Putamen (tissue), 1 donor: ENCODE measurements around the gene DR1.
A peak's percentile ranks its signal among the peaks of the same experiment; 100 is the strongest.
"Not testable (repeated sequence)": the region's sequence is repeated elsewhere in the genome, so short reads cannot be mapped to it uniquely, and the experiment has no call there.

Experiments used
- DNase-seq: peaks from one replicate; pipeline ENCODE4 v3.0.0-alpha.2; 2016; ENCODE audit warnings: low spot score

Gene DR1

DNA sequence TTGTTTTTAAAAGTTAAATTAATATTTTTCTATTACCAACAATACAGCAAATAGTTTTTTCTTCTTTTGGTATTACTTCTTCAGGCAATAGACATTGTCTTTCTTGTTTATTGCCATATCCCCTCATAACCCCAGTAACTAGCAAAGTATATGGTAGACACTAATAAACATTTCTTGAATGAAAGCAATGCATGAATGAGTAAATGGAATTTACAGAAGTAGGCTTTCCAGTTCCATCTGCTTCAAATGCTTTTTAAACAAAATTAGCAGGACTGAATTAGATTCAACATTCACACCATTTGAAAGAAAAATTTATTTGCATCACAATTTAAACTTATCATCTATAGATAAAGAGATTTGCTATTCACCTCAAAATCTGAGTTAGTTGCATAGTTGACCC is 5.6 kb upstream of the DR1 start:
- DNase-seq, result no peak

GRCh38 chr1:93344484-93344883 is 1.2 kb upstream of the DR1 start:
- no peak for DNase-seq

GRCh38 chr1:93344886-93345632 is 648 bp upstream of the DR1 start:
- no peak for DNase-seq

- DNase-seq, result peak; percentile 19
Measured at GRCh38 chr1:93346421-93346993, 800 bp downstream of the DR1 start.

GRCh38 chr1:93347334-93347899 is 1.7 kb downstream of the DR1 start:
- DNase-seq, result no peak

GRCh38 chr1:93348104-93348728 is 2.5 kb downstream of the DR1 start:
- DNase-seq, result no peak

DNA sequence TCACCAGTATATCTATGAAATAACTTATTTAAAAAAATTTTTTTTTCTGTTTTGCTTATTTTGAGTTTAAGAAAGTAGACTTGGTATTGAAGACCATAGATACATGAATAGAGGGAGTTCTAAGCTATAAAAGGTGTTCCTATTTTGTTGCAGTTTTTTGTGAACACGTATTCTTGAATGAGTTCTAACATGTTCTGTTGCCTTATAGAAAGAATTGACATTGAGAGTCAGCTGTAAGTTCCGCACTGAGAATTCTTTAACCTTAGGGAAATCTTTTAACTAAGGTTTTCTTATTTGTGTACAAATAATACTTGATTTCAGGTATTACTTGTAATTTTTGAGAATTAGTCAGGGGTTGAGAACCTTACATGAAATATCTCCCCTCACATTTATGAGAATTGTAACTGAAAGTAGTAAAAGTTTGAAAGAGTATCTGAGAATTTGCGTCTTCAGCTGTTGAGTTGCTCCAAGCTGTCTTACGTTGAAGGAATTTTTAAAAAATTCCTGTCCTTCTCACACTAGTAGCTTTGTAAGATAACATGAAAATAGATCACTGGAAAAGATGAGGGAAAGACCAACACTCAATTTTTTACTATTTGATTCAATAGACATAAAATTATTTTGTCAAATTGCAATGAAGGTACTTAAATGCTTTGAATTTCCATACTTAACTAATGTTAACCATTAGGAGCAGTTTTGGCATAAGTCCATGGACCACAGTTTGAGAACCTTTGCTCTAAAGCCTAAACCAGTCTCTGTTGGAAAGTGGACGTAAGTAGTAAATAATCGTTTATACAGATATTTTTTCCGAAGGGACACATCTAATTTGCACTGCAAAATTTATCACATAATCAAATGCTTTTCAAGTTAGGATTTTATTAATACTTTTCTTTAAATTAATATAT is 3.8 kb downstream of the DR1 start:
- DNase-seq, result no peak

GRCh38 chr1:93350322-93350721 is 4.6 kb downstream of the DR1 start:
- no peak for DNase-seq

GRCh38 chr1:93350875-93351274 is 5.2 kb downstream of the DR1 start:
- no peak for DNase-seq

DNA sequence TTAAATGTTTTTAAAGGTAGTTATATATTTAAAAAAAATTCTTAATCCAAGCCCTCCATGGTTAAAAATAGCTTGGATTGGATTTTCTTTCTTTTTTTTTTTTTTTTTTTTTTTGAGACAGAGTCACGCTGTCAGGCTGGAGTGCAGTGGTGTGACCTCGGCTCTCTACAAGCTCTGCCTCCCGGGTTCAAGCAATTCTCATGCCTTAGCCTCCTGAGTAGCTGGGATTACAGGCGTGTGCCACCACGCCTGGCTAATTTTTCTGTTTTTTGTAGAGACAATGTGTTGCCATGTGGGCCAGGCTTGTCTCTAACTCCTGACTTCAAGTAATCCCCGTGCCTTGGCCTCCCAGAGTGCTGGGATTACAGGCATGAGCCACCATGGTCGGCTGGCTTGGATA is 5.6 kb downstream of the DR1 start:
- not testable (repeated sequence) for DNase-seq

DNA sequence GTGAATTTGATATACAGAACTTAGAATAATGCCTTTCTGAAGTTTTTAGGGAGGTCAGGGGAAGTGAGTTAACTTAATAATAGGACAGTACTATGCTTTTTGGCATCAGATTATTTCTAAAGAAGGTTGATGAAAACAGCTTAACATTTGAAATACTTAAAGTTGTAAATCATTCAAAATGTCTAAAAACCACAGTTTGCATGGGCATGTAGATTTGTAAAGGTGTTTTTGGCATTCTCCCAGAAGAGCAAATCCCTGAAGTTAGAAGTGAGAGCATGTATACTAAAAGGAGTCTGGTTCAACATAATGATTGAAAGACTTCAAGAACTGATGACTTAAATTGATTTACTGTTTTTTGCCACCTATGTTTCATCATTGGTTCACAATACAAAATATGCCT is 6.7 kb downstream of the DR1 start:
- no peak for DNase-seq

DNA sequence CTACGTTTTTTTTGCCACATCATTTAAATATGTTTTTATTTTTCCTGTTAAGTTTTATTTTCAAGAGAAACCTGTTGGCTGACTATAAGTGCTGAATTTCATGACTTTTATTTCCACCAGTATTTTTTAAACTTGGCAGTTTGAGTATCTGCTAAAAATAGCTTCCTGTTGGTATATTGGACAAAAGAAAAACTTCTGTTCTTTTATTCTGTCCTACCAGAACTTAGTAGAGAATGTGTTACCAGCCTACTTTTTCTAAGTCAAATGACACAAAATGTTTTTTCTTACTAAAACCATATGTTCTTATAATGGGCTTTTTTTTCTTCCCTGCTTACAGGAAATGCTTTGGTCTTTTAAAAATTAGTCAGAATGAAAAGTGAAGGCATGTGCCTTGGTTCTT is 7.6 kb downstream of the DR1 start:
- no peak for DNase-seq

- DNase-seq, result no peak
Measured at GRCh38 chr1:93354749-93355148, 9.0 kb downstream of the DR1 start.

DNA sequence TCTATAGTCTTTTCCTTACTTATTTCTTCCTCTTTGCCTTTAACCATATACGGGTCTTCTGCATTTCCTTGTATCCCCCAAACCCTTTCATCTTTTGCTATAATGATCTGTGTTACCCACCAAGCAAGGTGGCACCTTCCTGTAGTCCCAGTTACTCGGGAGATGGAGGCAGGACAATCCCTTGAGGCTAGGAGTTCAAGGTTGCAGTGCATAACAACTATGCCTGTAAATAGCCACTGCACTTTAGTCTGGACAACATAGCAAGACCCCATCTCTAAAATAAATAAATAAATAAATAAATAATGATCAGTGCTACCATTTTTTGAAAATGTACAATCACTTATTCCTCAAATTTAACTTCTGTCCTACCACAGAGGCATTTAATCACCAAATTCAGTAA is 11.5 kb downstream of the DR1 start:
- DNase-seq, result no peak

GRCh38 chr1:93358293-93358692 is 12.6 kb downstream of the DR1 start:
- no peak for DNase-seq

- no peak for DNase-seq
Measured at GRCh38 chr1:93360111-93360510, 14.4 kb downstream of the DR1 start.

DNA sequence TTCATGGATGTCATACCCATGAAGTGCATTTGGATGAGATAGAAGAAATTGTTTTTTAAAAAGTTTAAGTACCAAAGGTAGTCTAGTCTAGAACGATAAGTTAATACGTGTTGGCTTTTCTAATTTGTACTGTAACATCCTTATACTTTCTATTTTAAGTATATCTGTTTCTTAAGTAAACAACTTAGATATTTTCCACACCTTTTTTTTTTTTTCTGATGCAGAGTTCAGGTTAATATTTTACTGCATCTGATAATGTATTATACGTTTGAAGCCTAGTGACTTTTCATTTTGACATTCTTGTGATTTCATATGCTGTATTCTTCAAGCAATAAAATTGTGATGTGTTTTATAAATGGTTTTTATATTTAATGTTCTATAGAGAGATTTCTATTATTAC is 16.5 kb downstream of the DR1 start:
- no peak for DNase-seq

GRCh38 chr1:93365813-93366212 is 20.1 kb downstream of the DR1 start:
- no peak for DNase-seq

- no peak for DNase-seq
Measured at GRCh38 chr1:93369734-93370133, 24.0 kb downstream of the DR1 start.

GRCh38 chr1:93374334-93375106 is 28.8 kb downstream of the DR1 start:
- no peak for DNase-seq

DNA sequence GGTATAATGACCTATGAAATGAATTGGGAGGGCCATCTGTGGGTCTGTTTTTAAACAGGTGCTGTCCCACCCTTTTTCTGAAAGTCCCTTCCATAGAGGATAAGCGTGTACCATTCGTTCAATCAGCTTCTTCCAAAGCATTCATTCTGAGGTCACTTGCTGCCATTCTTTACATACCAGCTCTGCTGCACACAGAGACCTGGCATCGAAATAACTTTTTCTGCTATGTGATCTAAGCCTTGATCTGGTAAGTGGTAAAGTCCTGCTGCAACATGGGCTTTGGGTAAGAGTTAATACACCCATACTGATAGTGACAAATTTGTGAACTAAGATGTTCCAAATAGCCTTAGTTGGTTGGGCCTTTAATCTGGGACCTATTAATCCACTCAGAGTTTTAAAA is 38.9 kb downstream of the DR1 start:
- no peak for DNase-seq
